C4-2B (cell line): ENCODE measurements around the gene LANCL2.

Experiments used
- H3K27ac ChIP-seq: fragments of 450-650 bp; 2 replicates; pipeline ENCODE4 v1.5.1; 2017
- CTCF ChIP-seq: fragments of 450-650 bp; conservative IDR thresholded peaks from 2 replicates; pipeline ENCODE4 v1.5.1; 2017; ENCODE audit warnings: mild to moderate bottlenecking
- ZFX ChIP-seq: fragments of 450-650 bp; IDR thresholded peaks from 2 replicates; pipeline ENCODE4 v1.6.1; 2017

LANCL2 gene

GRCh38 chr7:55375237-55375636, 10.1 kb downstream of the LANCL2 start:
- TF ChIP-seq ZFX = no peak
- no peak for TF ChIP-seq CTCF
- no peak overlapping the region for H3K27ac ChIP-seq

GRCh38 chr7:55377162-55377817, 12.2 kb downstream of the LANCL2 start:
- TF ChIP-seq CTCF = no peak
- TF ChIP-seq ZFX = no peak
- H3K27ac ChIP-seq = no peak overlapping the region

GRCh38 chr7:55379285-55379684, 14.1 kb downstream of the LANCL2 start:
- H3K27ac ChIP-seq = no peak overlapping the region
- TF ChIP-seq CTCF (no peak), ZFX (no peak)

GRCh38 chr7:55381189-55381588, 16.1 kb downstream of the LANCL2 start:
- TF ChIP-seq CTCF (no peak), ZFX (no peak)
- no peak overlapping the region for H3K27ac ChIP-seq

GRCh38 chr7:55381696-55382095, 16.6 kb downstream of the LANCL2 start:
- no peak overlapping the region for H3K27ac ChIP-seq

GRCh38 chr7:55382251-55382650, 17.1 kb downstream of the LANCL2 start:
- TF ChIP-seq ZFX (no peak), CTCF (no peak)
- H3K27ac ChIP-seq = no peak overlapping the region

More at GRCh38 chr7:55381696-55382095, 16.6 kb downstream of the LANCL2 start:
- TF ChIP-seq CTCF (no peak), ZFX (no peak)

- TF ChIP-seq ZFX = no peak
- TF ChIP-seq CTCF = no peak
- H3K27ac ChIP-seq = no peak overlapping the region
Measured at GRCh38 chr7:55386541-55386940, 21.4 kb downstream of the LANCL2 start.
